ENCODE results near the gene CDT1.

CDT1 gene

GRCh38 chr16:88854306-88855111 lies 50.9 kb downstream of the CDT1 start:
- in situ Hi-C loops (cut with MboI; ENCODE audit: low sequenced_read_pairs), result no loop called here
- Histone ChIP-seq H3K9me3 (no peaks in the 10 kb centered on the region), H3K27me3 (ENCODE audit: low read depth) (no peaks in the 10 kb centered on the region), H3K4me1 (peaks cover 5% of the 10 kb centered on the region), H3K36me3 (replicated peaks) (peaks cover 7% of the 10 kb centered on the region; the same call in 1 of the 2 replicates), H3K4me3 (no peak overlapping the region)
- peak in 1 of 2 experiments; percentile 34 for DNase-seq (ENCODE audit: low spot score in 2 of 2)

- Histone ChIP-seq H3K4me3 (no peak overlapping the region), H3K27me3 (ENCODE audit: low read depth) (no peaks in the 10 kb centered on the region), H3K36me3 (replicated peaks) (peaks cover 14% of the 10 kb centered on the region), H3K9me3 (no peaks in the 10 kb centered on the region), H3K4me1 (peaks cover 5% of the 10 kb centered on the region)
- in situ Hi-C loops (cut with MboI; ENCODE audit: low sequenced_read_pairs), result no loop called here
- DNase-seq (ENCODE audit: low spot score in 2 of 2), result no peak
Observed at GRCh38 chr16:88855176-88855575, 51.6 kb downstream of the CDT1 start.

GRCh38 chr16:88855736-88856121 lies 52.1 kb downstream of the CDT1 start:
- H3K4me3 ChIP-seq, result peak overlapping the region; percentile 93
- in situ Hi-C loops (cut with MboI; ENCODE audit: low sequenced_read_pairs), result no loop called here
- H3K9me3 ChIP-seq, result no peaks in the 10 kb centered on the region
- H3K4me1 ChIP-seq, result peaks cover 5% of the 10 kb centered on the region
- DNase-seq (ENCODE audit: low spot score in 2 of 2), result no peak
- H3K27me3 ChIP-seq (ENCODE audit: low read depth), result no peaks in the 10 kb centered on the region
- peaks cover 19% of the 10 kb centered on the region for H3K36me3 ChIP-seq (replicated peaks)

- no peaks in the 10 kb centered on the region for H3K27me3 ChIP-seq (ENCODE audit: low read depth)
- in situ Hi-C loops (cut with MboI; ENCODE audit: low sequenced_read_pairs), result no loop called here
- peak overlapping the region; percentile 93 for H3K4me3 ChIP-seq
- H3K9me3 ChIP-seq, result no peaks in the 10 kb centered on the region
- H3K36me3 ChIP-seq (replicated peaks), result peaks cover 22% of the 10 kb centered on the region
- DNase-seq (ENCODE audit: low spot score in 2 of 2), result peak in 1 of 2 experiments; percentile 33
- peaks cover 5% of the 10 kb centered on the region for H3K4me1 ChIP-seq
Observed at GRCh38 chr16:88856122-88856827, 52.7 kb downstream of the CDT1 start.

DNA sequence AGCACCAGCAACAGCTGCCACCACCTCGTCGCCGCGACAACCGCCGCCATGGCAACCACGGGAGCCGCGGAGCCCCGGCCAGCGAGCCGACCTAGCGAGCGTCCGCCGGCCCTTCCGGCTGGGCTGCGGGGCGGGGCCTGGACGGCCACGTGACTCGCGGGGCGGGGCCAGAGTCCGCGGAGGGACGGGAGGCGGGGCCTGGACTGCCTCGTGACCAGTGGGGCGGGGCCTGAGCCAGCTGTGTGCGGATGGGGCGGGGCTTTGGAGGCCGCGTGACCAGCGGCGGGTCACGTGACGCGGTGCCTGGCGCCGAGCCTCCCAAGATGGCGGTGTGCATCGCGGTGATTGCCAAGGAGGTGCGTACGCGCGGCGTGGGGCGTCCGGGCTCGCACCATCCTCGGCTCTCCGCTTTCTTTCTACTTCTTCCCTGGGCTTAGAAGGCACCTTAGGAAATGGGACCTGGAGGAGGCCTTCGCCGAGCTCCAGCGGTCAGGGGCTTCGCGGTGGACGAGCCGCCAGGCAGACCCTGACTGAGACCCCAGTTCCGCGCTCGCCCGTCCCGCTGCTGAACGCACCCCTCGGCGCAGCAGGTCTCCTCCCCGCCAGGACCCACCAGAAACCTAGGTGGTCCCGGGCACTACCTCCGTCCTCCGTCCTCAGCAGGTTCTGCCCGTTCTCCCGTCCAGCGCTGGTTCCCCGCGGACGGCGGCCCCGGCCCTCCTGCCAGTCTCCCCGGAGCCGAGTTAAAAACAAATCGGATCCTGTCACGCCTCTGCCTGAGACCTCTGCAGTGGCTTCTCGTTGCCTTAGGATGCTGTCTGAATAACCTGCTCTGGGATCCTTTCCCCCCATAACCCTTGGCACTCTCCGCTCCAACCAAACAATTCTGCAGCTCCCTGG lies 53.5 kb downstream of the CDT1 start, which contains the start of the genes GALNS and TRAPPC2L:
Gene GALNS, minus strand, starts transcription at position 120 of the 900 bp plus-strand sequence. Its CDS starts 70 bp downstream, at position 50.
Gene TRAPPC2L, plus strand, starts transcription at position 300 of the 900 bp plus-strand sequence. Its CDS starts 24 bp downstream, at position 324.
- peak; percentile 95 to 99 for DNase-seq (ENCODE audit: low spot score in 2 of 2)
- Histone ChIP-seq H3K27me3 (ENCODE audit: low read depth) (no peaks in the 10 kb centered on the region), H3K4me3 (peak within 1 kb of the TSS; percentile 93), H3K4me1 (peaks cover 5% of the 10 kb centered on the region), H3K36me3 (replicated peaks) (peaks cover 22% of the 10 kb centered on the region), H3K9me3 (no peaks in the 10 kb centered on the region)
- in situ Hi-C loops (cut with MboI; ENCODE audit: low sequenced_read_pairs), result no loop called here

- peak overlapping the region; percentile 93 for H3K4me3 ChIP-seq
- H3K4me1 ChIP-seq, result peaks cover 5% of the 10 kb centered on the region
- H3K36me3 ChIP-seq (replicated peaks), result peaks cover 22% of the 10 kb centered on the region
- in situ Hi-C loops (cut with MboI; ENCODE audit: low sequenced_read_pairs), result no loop called here
- no peaks in the 10 kb centered on the region for H3K9me3 ChIP-seq
- H3K27me3 ChIP-seq (ENCODE audit: low read depth), result no peaks in the 10 kb centered on the region
- peak; percentile 36 to 76 for DNase-seq (ENCODE audit: low spot score in 2 of 2)
Observed at GRCh38 chr16:88857728-88858339, 54.2 kb downstream of the CDT1 start.

Measured in HAP-1 (cell line).